Upper lobe of left lung (tissue), 4 donors: ENCODE results near the gene C19orf47.

Source experiments
- EP300 ChIP-seq, 4 donors: sonication (generic); formaldehyde crosslinking; IDR thresholded peaks; one replicate each; pipeline ENCODE4 v1.5.1; 2017; ENCODE audit warnings: antibody characterized with exemption in 4 of 4, control low read depth in 2 of 4
- POLR2A ChIP-seq, 4 donors: fragments of 450-650 bp; IDR thresholded peaks; one replicate each; pipeline ENCODE4 v1.5.1; 2016 to 2017; ENCODE audit warnings: antibody characterized with exemption in 4 of 4, mild to moderate bottlenecking in 2 of 4
- TF ChIP-seq, protein P1 (sequence below), 6 experiments: fragments of 450-650 bp in 4 of 6; fragments of 200-600 bp in 2 of 6; sonication (generic) in 2 of 6; IDR thresholded peaks; one replicate each; pipeline ENCODE4 v1.5.1; 2016 to 2019; ENCODE audit warnings: antibody characterized with exemption in 6 of 6

DNA sequence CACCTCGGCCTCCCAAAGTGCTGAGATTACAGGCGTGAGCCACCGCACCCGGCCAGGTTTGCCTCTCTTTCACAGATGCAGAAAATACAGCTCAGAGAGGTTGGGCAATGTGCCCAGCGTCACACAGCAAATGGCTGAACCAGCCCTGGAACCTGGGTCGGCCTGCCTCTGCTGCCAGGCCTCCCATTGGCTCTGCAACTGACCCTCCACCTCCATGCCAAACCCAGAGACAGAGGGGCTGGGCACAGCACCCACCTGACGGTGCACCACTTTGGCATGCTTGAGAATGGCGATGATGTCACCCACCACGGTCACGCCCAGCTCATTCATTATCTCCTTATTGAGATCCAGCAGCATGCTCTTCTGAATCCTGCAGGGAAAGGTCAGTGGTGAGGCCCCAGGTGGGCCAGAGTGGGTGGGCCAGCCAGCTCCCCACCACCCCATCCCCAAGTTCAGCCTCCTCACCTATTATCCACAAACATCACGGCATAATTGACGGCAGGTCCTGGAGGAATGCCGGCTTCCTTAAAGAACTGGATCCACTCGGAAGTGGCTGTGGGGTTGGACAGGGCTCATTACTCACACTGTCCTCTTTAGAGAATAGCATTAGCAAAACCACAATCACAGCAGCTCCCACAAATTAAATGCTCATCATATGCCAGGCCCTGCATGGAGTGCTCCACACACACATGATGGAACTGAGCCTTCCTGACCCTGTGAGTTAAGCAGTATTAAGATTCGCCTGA, 12.2 kb downstream of the C19orf47 start:
- TF ChIP-seq EP300 (IDR thresholded peaks at IDR 0.05) (no peak), POLR2A (IDR thresholded peaks at IDR 0.05) (no peak)
- TF ChIP-seq, protein P1, sequence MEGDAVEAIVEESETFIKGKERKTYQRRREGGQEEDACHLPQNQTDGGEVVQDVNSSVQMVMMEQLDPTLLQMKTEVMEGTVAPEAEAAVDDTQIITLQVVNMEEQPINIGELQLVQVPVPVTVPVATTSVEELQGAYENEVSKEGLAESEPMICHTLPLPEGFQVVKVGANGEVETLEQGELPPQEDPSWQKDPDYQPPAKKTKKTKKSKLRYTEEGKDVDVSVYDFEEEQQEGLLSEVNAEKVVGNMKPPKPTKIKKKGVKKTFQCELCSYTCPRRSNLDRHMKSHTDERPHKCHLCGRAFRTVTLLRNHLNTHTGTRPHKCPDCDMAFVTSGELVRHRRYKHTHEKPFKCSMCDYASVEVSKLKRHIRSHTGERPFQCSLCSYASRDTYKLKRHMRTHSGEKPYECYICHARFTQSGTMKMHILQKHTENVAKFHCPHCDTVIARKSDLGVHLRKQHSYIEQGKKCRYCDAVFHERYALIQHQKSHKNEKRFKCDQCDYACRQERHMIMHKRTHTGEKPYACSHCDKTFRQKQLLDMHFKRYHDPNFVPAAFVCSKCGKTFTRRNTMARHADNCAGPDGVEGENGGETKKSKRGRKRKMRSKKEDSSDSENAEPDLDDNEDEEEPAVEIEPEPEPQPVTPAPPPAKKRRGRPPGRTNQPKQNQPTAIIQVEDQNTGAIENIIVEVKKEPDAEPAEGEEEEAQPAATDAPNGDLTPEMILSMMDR (IDR thresholded peaks at IDR 0.05), result no peak
